ENCODE measurements around the gene GRID2IP.
"Not testable (repeated sequence)": the region's sequence is repeated elsewhere in the genome, so short reads cannot be mapped to it uniquely, and the experiment has no call there.

GRID2IP gene

DNA sequence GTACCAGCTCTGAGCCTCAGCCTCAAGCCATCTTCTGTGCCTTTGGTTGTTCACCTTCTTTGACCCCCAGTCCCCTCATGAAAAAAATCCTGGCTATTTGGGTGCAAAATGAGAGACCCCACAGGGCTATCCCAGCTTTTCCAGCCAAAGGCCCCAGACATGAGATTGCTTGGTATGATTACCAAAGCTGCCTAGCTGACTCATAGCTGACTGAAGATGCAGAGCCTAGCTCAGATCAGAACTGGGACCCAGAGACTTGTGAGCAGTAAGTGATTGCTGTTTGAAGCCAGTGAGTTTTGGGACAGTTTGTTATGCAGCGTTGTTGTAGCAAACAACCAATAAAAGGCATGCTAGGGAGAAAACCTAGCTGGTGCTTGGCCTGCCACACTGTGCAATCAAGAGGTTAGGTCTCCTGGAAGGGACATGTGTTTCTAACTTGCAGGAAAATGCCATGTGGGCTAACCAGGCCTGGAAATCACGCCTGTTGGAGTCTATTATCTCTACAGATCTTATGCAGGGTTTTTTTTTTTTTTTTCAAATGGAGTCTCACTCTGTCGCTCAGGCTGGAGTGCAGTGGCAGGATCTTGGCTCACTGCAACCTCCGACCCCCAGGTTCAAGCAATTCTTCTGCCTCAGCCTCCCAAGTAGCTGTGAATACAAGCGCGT is 55.5 kb downstream of the GRID2IP start:
- no peak for FAIRE-seq
- no peak for DNase-seq (ENCODE audit: low spot score)

DNA sequence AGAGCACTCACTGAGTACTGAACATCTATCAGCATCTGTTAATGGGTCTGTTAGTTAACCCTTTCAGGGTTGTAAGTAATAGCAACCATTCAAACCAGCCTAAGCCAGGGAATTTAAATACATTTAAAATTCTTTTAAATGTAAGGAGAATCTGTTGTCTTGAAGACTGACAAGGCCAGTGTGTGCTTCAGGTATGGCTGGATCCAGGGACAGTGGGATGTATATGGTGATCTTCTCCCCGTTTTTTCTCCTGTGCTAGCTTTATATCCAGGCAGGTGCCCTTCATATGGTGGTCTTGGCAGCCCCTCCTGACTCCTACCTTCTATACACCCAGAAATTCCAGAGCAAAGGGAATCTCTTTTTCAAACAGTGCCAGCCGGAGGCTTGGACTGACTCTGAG is 56.9 kb downstream of the GRID2IP start:
- DNase-seq (ENCODE audit: low spot score) (no peak), FAIRE-seq (no peak)

DNA sequence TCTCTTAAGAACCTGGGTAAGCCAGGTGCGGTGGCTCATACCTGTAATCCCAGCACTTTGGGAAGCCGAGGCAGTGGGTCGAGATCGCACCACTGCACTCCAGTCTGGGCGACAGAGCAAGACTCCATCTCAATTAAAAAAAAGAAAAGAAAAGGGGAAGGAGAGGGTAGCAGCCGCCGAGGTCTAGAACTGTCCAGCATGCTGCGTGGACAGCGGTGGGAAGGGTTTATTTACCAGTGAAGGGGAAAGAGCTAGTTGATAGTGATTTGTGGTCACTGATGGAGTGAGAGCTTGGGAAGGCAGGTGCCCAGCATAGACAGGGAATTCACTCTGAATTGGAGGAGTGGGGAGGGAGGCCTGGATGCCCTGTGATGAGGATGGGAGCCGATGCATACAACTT is 60.1 kb downstream of the GRID2IP start:
- DNase-seq (ENCODE audit: low spot score) (no peak), FAIRE-seq (no peak)

DNA sequence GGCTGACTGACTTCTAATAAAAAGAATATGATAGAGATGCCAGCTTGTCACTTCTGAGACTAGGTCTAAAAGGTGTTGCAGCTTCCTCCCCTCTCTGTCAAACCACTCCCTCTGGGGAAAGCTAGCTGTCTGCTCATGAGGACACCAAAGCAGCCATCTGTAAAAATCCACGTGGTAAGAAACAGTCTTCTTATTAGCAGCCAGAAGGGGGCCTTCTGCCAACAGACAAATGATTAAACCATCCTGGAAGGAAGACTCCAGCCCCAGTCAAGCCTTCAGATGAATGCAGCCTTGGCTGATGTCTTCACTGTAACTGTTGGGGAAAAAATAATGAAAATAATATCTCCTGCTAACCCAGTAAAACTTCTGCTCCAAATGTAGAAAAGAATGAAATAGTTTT is 61.6 kb downstream of the GRID2IP start:
- DNase-seq (ENCODE audit: low spot score) (peak; percentile 21), FAIRE-seq (no peak)

DNA sequence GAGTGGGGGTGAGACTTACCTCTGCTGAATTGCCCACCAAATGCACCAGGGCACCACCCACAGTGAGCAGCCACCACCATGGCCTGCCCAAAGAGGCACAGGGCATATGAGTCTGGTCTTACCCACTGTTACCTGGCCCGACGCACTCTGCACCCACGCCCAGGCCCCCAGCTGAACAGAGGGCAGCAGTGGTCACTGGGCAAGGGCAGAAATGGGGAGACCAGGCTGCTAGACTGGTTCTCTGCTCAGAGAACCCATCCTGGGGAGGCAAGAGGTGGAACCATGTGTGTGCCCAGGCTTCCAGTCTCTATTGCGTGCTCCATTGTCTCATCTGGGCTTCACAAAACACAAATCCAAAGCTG is 64.1 kb downstream of the GRID2IP start:
- DNase-seq (ENCODE audit: low spot score) (no peak), FAIRE-seq (no peak)

DNA sequence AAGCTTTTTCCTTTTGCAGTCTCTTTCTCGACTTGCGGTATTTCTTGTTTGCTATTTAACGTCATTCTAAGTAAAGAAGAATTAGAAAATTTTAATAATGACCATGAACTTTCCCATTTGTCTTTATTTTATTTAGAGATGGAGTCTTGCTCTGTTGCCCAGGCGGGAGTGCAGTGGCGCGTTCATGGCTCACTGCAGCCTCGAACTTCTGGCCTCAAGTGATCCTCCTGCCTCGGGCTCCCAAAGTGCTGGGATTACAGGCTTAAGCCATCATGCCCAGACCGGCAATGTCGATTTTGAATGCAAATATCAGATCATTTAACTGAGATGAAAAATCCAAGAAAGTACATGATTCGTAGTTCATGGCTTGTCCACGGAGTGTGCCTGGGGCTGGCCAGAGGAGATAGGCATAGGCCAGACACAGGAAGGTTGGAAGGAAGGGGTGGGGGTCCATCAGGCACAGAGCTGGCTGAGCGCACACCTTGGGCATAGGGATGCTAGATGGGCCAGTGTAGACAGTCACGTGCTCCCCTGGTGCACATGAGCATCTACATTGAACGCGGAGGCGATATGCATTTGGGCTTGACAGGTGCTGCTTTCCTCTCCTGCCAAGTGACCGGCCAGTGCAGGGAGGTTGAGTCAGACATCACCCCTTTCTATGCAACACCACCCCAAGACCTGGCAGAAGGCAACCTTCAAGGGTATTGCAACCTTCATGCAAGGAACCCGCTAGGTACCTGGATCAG is 64.7 kb downstream of the GRID2IP start:
- DNase-seq (ENCODE audit: low spot score) (no peak), FAIRE-seq (no peak)

DNA sequence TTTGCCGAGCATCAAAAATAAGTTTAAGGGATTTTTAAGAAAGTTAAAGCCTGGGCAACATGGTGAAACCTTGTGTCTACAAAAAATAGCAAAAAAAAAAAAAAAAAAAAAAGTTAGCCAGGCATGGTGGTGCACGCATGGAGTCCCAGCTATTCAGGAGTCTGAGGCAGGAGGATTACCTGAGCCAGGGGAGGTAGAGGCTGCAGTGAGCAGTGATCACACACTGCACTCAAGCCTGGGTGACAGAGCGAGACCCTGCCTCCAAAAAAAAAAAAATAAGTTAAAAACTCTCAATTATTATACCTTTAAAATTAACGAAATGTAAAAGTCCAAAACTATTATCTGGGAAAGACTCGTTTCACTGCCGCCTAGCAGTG is 68.5 kb downstream of the GRID2IP start:
- FAIRE-seq (no peak), DNase-seq (ENCODE audit: low spot score) (no peak)

DNA sequence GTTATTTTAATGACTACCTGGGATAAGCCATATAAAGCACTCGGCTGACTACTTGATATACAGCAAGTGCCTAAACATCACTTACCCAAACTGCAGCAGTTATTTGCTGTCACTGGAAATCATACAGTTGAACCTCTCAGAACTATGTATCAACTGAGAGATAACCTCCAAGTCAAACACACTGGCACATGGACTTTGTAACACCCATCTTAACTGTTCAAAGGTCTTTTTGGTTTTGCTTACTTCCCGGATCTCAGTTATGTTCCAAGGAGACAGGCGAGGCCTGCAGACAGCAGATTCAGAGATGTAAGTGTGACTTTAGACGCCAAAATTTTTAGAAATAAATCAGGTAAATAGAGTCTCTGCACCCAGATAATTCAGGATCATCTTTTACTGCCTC is 69.0 kb downstream of the GRID2IP start:
- DNase-seq (ENCODE audit: low spot score): no peak
- no peak for FAIRE-seq

DNA sequence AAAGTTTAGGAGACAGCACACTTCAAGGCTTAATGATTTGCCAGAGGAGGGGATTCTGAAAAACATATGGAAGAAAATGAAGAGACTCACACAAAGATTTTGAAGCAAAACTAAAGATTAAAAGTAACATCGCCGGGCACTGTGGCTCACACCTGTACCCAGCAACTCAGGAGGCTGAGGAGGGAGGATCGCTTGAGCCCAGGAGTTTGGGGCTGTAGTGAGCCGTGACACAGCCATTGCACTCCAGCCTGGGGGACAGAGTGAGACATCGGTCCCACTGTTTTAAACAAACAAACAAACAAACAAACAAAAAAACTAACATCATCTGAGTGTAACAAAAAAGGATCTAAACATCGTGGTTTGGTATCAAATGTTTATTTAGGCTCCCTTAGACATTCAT is 69.8 kb downstream of the GRID2IP start:
- no peak for FAIRE-seq

DNA sequence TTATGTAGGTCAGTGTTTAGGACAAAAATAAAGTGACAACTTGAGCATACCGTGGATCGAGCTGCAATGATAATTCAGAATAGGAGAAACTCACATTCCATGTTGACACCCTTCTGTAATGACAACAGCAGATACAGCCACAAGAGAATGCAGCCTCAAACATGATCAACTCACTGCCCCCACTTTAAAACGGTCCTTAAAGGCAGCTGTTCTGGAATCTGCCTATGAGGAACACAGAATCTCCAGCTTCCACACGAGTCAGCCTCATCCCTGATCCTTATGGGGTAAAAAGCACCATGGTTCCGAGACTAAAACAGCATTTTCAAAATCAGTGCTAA is 71.0 kb downstream of the GRID2IP start:
- DNase-seq (ENCODE audit: low spot score) (no peak), FAIRE-seq (no peak)

More for the DNA sequence above, 69.8 kb downstream of the GRID2IP start:
- DNase-seq (ENCODE audit: low spot score): no peak

DNA sequence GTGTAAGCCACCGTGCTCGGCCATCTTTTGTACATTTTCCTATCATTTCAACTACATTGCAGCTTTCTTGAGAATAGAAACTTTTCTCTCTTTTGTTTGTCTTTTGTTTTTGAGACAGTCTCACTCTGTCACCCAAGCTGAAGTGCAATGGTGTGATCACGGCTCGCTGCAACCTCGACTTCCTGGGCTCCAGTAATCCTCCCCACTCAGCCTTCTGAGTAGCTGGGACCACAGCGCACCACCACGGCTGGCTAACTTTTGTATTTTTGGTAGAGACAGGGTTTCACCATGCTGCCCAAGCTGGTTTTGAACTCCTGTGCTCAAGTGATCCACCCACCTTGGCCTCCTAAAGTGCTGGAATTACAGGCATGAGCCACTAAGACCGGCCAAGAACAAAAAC is 72.2 kb downstream of the GRID2IP start:
- DNase-seq (ENCODE audit: low spot score): no peak
- FAIRE-seq: no peak

DNA sequence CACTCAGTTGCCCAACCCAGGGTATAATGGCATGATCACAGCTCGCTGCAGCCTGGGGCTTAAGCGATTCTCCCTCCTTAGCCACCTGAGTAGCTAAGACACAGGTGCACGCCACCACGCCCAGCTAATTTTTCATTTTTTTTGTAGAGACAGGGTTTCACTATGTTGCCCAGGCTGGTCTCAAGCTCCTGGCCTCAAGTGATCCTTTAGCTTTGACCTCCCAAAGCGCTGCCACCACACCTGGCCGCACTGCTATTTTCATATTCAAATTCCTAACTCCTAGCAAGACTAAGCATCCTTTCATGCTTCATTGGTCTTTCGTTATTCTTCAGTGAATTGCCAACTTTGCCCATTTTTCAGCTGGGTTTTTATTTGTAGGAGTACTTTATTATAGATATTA is 73.1 kb downstream of the GRID2IP start:
- DNase-seq (ENCODE audit: low spot score) (no peak), FAIRE-seq (no peak)

DNA sequence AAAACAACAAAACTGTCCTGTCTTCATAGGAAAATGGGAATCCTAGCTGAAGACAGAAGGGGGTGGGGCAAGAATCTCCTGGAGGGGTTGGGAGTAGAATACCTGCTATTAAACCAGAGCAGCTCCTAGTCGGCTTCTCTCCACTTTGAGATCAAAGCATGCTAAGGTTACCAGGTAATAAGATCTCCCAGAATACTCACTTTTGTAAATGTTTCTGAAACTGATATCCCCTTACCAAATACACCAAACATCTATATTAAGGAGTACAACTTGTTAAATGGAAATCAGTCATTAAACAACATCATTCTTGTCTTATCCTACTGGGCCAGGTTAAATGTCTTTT is 74.0 kb downstream of the GRID2IP start:
- no peak for FAIRE-seq
- DNase-seq (ENCODE audit: low spot score): no peak

DNA sequence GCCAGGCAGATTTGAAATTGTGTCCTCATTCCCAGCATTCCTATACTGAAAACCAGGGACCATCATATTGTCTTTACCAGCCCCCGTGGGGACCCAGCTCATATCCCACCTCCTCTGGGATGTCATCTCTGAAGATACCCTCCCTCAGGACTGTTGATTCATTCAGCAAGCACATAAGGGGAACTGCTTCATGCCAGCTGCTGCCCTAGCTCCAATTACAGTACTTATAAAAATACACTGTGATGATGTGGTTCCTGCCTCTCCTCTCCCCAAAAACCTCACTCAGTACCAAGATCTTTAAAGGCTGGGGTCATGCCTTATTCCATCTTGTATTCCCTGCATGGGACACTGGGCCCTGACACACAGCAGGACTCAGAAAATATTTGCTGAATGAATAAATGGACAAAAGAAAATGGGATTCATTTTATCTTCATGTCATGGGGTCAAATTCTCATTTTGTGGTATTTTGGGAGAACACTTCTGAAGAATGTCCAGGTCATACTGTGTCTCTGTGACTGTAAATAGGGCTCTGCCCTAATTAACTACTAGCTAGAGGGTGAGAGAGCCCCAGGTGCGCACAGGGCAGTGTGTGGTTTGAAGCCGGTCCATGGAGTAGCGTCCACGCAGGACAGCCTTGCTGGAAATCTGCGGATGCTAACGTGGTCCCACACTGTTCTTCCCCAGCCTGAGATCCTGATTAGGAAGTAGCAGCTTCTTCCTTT is 74.5 kb downstream of the GRID2IP start:
- FAIRE-seq: no peak
- DNase-seq (ENCODE audit: low spot score): no peak

DNA sequence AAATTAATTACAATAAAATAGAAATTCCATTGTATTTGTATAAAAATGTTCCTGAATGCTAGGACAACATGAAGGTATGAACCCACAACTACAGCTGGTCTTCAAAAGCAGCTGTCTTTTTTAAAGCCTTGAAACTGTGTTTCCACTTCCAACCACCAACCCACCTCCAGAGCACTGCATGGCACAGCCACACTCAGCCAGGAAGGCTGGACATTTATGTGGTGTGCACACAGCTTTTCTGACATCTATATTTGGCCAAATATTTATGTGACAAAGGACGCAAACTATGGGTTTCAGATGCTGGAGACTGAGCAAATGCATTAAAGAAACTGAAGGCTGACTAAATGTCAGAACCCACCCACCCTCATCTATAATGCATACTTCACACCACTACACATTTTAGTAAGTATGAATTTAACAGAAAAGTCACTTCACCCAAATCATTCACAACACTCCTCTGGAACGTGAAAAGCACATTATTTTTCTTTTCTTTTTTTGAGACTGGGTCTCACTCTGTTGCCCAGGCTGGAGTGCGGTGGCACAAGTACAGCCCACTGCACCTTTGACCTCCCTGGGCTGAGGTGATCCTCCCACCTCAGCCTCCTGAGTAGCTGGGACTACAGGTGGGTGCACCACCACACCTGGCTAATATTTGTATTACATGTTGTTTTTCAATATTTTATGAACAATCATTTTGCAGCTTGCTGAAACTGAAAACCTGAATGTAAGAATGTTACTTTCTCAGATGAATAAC is 75.7 kb downstream of the GRID2IP start:
- DNase-seq (ENCODE audit: low spot score): no peak
- no peak for FAIRE-seq

DNA sequence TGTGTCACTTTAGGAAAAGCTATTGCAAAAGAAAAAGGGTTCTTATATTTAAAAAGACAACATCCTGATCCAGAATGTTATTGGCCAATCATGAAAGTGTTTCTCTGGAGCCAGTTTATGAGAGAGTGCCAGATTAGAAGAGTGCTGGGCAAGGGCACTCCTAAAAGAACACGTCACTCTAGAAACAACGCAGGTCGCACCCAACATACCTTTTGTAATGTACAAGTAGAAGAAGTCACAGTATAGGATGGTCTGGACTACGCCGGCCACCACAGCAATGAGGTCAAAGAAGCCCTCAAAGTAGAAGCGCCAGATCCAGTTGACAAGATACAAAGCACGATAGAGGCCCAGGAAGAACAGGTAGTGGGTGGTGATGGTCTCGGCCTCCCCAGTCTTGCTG is 85.4 kb downstream of the GRID2IP start:
- no peak for FAIRE-seq
- DNase-seq (ENCODE audit: low spot score): no peak

DNA sequence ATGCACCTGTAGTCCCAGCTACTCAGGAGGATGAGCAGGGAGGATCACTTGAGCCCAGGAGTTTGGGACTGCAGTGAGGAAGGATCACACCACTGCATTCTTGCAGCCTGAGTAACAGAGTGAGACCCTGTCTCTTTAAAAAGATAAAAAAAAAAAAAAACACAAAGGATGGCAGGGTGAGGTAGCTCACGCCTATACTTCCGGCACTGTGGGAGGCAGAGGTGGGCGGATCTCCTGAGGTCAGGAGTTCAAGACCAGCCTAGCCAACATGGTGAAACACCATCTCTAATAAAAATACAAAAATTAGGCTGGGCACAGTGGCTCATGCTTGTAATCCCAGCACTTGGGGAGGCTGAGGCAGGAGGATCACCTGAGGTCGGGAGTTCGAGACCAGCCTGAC is 87.7 kb downstream of the GRID2IP start:
- not testable (repeated sequence) for FAIRE-seq; DNase-seq (ENCODE audit: low spot score)

DNA sequence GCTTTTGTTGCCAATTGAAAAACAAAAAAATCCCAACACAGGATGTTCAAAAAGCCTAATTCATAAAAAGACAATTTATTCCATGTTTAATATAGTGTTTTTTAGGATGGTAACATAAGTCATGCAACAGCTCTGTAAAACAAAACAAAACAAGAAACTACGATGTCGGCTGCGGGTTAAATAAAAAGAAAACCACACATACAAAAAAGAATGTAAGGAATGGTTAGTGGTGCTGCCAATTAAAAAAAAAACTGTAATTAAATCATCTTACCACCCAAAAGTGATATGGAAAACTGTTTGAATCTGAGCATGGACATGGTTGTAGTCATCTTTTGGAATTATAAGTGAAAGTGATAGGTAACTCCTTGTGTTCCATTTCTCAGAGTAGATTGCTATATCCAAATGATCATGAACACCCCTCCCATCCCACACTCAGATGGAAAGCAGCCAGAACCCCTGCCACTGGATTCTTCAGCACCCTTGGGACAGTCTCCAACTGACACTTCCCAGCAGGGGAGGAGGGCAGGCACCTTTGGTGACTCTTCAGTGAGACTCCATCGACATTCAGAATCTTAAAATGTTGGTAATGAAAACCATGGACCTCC is 89.2 kb downstream of the GRID2IP start:
- no peak for FAIRE-seq

DNA sequence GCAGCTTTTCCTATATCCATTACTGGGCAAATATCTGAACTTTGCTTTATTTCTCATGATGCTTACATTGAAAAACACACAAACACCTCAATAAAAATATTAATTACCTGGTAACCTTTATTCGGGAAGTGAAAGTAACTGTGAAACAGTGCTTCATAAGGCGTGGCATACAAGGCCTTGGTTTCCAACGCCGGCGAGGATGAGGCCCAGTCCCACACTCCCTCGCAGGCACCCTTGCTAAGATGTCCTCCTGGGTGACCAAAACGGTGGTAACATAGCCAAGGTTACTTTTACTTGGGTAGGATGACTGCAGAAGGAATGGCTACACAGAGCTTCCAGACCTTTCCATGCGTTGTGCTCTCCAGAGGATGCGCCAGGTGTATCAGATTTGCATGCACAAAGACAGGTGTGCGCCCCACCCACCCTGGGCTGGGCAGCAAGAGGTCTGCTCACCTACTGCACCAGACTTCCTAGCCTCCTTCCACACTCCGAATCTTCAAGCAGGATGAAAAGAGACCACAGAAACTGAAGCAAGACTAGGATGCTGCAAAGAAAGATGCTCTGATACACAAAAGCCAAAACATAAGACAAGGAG is 90.2 kb downstream of the GRID2IP start:
- FAIRE-seq (no peak), DNase-seq (ENCODE audit: low spot score) (no peak)

More for the DNA sequence above, 89.2 kb downstream of the GRID2IP start:
- no peak for DNase-seq (ENCODE audit: low spot score)

DNA sequence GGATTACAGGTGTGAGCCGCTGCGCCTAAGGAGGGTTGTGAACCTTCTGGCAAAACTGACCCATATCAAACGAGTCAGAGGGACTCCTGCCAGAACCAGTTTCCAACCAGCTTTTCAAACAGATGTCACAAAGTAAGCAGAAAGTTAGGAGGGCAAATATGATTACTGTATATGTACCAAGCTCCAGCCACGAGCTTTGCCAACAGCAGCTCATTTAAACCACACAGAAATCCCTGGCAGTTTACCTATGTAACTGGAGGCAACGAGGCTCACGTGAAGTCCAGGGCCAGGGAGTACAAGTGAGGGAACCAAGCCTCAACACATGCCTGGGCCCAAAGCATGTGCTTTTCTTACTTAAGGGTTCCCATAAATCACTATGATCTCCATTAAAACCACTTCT is 91.0 kb downstream of the GRID2IP start:
- DNase-seq (ENCODE audit: low spot score) (no peak), FAIRE-seq (no peak)

DNA sequence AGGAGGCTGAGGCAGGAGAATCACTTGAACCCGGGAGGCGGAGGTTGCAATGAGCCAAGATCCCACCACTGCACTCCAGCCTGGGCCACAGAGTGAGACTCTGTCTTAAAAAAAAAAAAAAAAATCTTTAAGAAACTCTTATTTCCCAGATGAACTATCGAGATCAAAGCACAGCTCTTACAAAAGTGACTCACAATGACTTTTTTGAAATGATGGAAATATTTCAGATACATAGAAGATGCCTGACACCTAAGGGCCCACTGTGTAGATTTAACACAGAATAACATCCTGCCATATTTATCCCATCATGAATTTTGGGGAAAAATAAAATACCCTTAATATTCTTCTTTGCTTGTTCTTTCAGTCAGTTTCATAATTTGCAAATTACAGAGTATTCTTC is 92.6 kb downstream of the GRID2IP start:
- not testable (repeated sequence) for FAIRE-seq; DNase-seq (ENCODE audit: low spot score)

Data from RCC 7860 (cell line).